NCI-H774 (cell line): ENCODE results near the gene NFKB1.

ENCODE experiments used
- DNase-seq: peaks from one replicate; lab custom pipeline; 2025; lab: John Stamatoyannopoulos, UW

The NFKB1 gene

DNA sequence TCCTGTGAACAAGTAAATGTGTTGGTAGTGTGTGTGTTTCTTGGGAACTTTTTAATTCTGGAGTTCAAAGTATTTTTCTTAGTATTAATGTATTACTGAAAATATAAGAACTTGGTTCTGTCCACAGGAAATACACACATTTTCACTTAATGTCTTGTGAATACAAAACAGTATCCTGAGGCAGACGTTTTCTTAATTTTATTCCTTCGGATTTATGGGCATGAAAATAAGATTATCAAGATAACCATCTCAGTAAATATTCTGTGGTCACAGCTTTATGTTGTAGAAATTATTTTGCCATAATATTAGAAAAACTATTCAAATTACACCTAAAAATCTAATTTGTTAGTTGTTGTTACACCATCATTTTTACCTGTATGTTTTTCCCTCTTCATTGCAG, 29.8 kb downstream of the NFKB1 start:
- no peak for DNase-seq

DNA sequence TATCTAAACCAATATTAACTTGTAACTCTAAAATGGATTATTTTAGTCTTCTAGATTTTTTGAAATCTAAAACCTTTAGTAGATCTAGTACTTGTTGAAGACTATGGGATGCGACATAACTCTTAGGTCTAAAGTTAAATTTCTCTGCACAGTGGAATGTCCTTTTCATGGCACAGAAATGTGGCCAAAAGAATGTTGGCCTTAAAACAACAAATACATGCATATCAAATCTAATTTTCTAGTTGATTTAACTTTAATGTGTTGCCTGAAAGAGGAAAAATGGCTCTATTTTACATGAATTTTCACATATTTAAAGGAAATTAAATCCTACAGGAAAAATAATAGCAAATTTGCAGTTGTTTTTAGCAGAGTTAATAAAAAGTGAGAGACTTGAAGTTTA, 30.3 kb downstream of the NFKB1 start:
- DNase-seq, result no peak

DNA sequence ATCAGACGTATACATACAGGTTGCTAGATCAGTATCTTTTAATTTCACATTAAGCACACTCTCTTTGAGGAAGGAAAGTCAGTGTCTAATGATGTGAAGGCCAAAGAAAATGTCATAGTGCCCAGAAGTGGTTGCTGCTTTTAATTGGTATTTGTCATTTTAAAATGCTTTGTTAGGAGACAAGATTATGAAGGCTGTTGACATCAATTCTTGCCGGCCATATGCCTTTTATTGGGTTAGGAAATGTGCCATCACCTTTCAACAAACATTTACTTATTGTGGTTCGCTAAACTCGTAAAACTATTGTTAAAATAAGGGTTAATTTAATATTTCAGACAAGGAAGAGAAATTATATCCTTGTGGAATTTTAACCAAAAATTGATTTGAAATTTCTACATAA, 32.2 kb downstream of the NFKB1 start:
- no peak for DNase-seq

GRCh38 chr4:102533904-102534303, 32.7 kb downstream of the NFKB1 start:
- DNase-seq, result no peak

DNA sequence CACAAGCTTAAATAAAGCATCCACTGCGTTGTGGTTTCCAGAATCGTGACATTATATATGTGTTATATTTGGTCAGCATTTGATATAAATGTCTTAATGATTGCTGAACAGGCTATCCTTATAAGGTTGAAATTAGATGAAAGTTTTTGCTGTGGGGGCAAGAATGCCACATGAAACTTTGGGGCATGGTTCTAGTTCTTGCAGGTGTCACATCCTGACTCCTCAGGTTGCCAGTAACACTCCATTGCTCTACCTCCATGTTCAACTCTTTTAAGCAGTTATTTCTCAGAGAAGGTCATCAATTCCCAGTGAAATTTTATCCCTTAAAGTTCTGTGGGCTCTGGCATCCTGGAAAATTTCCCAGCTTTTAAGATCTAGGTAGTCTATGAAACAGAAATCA, 33.7 kb downstream of the NFKB1 start:
- DNase-seq, result no peak

- DNase-seq, result no peak
Observed at GRCh38 chr4:102535398-102536082, 34.4 kb downstream of the NFKB1 start.

DNA sequence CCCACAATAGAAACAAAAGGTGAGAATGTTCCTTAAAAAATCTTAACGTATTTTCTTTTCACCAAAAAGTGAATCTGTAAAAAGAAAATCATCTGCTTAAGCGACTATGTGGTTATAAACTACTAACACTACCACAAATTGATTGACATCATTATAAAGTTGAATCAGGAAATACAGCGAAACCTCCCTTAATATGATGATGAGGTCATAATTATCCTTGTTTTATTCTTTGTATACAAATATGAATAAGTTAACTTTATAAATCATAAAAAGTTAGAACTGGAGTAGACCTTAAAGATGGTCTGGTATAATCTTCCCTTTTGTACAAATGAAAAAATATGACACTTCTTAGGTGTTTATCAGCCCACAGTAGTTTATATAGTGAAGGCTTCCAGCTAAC, 35.6 kb downstream of the NFKB1 start:
- DNase-seq, result no peak

DNA sequence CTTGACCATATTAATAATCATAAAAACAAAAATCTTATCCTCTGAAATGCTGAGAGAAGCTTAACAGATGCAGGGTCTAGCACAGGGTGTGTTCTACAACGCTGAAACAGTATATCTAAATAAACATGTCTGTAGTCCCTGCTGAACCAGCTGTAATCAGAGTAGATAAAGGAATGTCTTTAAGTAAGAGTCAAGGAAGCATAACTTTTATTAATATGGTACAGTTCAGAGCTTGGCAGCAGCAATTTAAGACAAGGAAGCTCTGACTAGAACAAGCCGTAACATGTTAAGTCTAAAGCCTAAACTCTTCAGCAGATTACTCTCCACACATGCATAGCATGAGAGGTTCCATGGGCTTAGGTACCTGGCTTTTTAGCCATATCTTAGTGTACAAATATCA, 36.1 kb downstream of the NFKB1 start:
- no peak for DNase-seq

DNA sequence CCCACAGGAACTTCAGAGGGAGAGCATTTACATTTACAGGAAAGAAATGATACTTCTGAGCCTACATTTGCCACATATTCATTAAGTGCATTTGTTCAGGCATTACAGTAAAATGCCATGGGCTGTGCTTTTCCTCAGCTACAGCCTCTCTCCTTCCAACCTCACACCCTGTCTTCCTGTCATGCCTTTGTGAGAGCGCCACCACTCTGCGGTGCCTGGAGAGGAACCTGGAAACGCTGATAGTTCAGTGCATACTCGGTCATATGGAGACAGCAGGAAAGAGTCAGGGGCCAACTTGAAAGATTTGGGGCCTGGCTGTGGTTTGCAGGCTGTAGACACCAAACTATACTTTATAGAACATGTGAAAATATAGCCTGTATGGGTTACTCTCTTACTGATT, 40.5 kb downstream of the NFKB1 start:
- DNase-seq, result no peak

DNA sequence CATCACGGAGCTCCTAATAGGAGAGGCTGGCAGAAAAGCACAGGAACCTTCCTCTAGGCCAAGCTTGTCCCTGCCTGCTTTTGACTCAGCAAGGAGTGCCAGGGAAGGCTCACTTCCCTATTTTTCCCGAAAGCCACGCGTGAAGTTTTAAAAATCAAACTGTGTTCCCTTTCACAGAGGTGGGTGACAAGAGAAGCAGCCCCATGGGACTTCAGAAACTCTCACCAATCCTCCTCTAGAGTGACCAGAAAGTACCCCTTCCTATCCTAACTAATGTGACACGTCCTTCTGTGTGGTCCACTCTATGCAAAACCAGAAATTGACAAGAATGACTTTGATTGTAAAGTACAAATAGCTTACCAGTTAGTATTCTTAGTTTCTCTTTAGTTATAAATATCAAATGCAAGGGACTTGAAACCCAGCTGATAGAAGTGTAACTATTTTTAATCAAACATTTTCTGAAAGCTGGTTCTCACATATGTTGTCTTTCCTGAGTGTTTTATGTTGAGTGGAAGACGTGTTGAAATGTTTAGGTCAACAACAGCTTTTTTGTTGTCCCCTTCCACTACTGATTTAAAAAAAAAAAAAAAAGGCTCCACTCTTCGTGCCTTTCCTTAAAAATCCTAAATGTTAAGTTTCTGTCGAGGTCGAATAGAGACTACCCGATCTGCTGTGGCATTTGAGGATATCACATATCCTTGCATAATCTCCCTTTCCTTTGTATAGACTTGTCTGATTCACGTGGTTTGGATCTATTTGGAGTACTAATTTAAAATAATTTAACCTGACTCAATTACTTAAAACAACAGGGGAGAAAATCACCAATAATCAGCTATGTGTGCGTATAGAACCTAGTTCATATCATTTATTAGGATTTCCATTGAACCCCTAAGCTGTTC, 42.1 kb downstream of the NFKB1 start:
- DNase-seq, result no peak

- no peak for DNase-seq
Observed at GRCh38 chr4:102546635-102547034, 45.5 kb downstream of the NFKB1 start.

GRCh38 chr4:102547973-102548372, 46.8 kb downstream of the NFKB1 start:
- DNase-seq, result no peak

DNA sequence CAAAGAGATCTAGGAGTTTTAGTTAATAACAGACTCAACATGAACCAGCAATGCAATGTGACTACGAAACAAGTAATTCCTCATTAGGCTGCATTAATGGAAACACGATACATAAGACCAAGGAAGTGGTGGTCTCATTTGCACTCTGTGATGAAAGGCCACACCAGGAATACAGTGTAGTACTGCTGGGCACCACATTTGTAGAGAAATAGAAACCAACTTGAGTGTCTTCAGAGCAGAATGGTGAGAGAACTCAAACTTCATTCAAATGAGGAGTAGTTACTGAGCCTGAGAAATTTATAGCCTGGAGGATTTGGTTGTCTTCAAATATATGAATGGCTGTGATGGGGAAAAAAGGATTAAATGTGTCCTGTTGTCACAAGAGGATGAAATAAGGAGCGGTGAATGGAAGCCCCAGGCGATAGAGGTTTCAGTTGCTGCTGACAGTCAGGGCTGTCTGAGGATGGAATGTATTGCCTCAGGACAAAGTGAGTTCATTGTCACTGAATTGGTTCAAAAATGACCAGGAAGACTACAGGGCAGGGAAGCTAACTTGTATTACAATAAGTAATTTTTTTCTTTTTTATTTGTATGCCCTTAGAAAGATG, 50.9 kb downstream of the NFKB1 start:
- no peak for DNase-seq

GRCh38 chr4:102552781-102553180, 51.6 kb downstream of the NFKB1 start:
- no peak for DNase-seq

GRCh38 chr4:102553982-102554381, 52.8 kb downstream of the NFKB1 start:
- DNase-seq, result no peak

DNA sequence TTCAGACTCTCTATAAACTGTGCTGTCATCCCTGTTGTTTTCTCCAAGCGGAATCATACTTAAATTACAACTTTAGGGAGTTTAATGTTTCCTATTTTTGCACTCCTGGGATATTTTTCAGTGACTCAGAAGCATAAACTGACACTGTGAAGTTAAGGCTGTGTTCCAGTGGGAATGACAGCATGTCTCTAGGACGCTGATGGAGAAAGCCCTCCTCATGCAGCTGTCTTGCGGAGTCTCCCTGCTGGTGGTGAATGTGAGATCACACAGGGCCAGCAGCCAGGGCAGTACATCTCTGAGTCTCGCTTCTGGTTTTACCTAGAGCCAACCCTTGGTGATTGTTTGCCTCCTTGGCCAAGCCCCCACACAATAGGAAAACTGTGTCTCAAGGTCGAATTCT, 53.3 kb downstream of the NFKB1 start:
- no peak for DNase-seq

GRCh38 chr4:102554992-102555391, 53.8 kb downstream of the NFKB1 start:
- DNase-seq, result no peak

GRCh38 chr4:102557636-102558035, 56.5 kb downstream of the NFKB1 start:
- DNase-seq, result no peak

DNA sequence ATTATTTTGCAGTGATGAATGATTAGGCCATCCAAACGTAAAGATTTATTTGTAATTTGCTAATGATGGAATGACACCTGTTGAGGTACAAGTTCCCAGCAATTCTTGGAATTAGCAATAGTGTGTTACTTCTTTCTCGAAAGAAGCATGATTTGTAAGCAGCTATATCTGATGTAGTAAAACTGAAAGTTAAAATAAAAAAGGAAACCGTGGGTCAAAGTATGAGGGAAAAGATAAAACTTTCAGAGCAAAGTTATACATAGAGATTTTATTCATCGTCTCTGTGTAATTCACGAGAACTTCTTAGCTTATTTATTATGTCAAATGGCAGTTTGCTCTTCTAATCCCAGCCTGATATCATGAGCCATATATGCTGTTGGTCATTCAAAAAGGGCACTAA, 59.0 kb downstream of the NFKB1 start:
- DNase-seq, result no peak

DNA sequence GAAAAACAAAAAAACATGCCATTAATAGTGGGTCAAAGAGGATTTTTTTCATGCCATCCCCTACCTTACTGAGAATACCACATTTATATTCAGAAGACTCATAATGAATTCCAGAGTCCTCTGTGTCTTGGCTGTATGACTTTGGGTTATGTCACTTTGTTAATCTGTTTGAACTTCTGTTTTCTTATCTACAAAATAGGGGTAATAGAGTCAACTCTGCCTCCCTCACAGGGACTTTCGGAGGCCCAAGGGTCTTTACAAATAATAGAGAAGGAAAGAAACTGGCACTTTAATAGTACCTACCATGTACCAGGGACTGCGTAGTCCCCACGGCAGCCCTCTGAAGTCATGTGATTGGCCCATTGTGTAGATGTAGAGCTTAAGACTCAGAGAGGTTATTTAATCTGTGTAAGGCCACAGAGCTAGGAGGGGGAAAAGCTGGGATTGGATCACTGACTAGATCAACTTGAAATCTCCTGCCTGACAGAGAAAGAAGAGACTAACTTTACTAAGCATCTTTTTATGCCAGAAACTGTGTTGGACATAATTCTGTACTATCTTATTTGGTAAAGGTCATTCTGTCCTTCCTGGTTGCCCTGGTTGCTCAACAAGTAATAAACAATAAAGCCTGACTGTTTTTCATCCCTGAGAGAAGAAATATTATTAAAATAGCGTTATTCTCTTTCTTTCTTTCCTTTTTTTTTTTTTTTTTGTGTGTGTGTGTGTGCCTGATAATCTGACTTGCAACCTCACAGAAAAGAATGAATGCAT, 59.6 kb downstream of the NFKB1 start:
- no peak for DNase-seq

- DNase-seq, result no peak
Observed at GRCh38 chr4:102563000-102563399, 61.8 kb downstream of the NFKB1 start.

GRCh38 chr4:102564399-102565059, 63.4 kb downstream of the NFKB1 start:
- no peak for DNase-seq
